ENCODE data around the gene NBPF1.
"Not testable (repeated sequence)": the region's sequence is repeated elsewhere in the genome, so short reads cannot be mapped to it uniquely, and the experiment has no call there.

GRCh38 chr1:16643001-16643411 lies 29.6 kb upstream of the NBPF1 start:
- not testable (repeated sequence) for TF ChIP-seq CTCF (IDR thresholded peaks at IDR 0.05); ZFX (IDR thresholded peaks at IDR 0.05; ENCODE audit: borderline replicate concordance)

Data from 22Rv1 (cell line).